Caco-2 (cell line): Measurements from ENCODE around the gene SLC29A3. TPM values are rescaled to one million over a fixed set of nuclear protein-coding genes. Genes with fewer than 3 reads are reported as not detected.
"Not testable (repeated sequence)": the region's sequence is repeated elsewhere in the genome, so short reads cannot be mapped to it uniquely, and the experiment has no call there.

Experiments
- BruUV-seq: library from RNA; stranded (reverse); fragments of 400-500 nt; replicated peaks from 2 replicates; lab custom pipeline; 2021; lab: Mats Ljungman, UMichigan
- CTCF ChIA-PET: fragments of 300-600 bp; sonication (Branson Sonifier 250); formaldehyde crosslinking; loops from one replicate; lab custom pipeline; 2022; ENCODE audit warnings: antibody characterized with exemption; lab: Charles Lee
- POLR2A ChIA-PET: fragments of 300-600 bp; sonication (Branson Sonifier 250); formaldehyde crosslinking; loops from one replicate; lab custom pipeline; 2022; ENCODE audit warnings: antibody characterized with exemption; lab: Charles Lee
- DNase-seq, 2 experiments: peaks; one replicate each; pipeline versions ENCODE4 v3.0.0 to v3.0.0-alpha.2; 2020 to 2022
- H3K27me3 ChIP-seq: replicated peaks from 2 replicates; pipeline ENCODE4 v1.6.0; 2011; ENCODE audit warnings: low read length; ENCODE audit not compliant: control insufficient read depth, insufficient read depth
- H3K36me3 ChIP-seq: 2 replicates; pipeline ENCODE4 v1.5.1; 2011; ENCODE audit warnings: low read length; ENCODE audit not compliant: control insufficient read depth, insufficient read depth
- H3K4me1 ChIP-seq: fragments of 250-450 bp; sonication (Bioruptor Pico); 2 replicates; pipeline ENCODE4 v1.5.1; 2020; ENCODE audit warnings: mild to moderate bottlenecking
- H3K4me3 ChIP-seq: 2 replicates; pipeline ENCODE4 v1.5.1; 2011; ENCODE audit warnings: low read depth, mild to moderate bottlenecking, control low read depth, low read length
- H3K9me3 ChIP-seq: fragments of 250-450 bp; sonication (Bioruptor Pico); 2 replicates; pipeline ENCODE4 v1.5.1; 2020; ENCODE audit warnings: mild to moderate bottlenecking, moderate library complexity
- H3K27ac Mint-ChIP-seq: one replicate; pipeline ENCODE4 v1.8.0; 2022; ENCODE audit warnings: mixed read lengths; ENCODE audit not compliant: unreplicated experiment
- H3K27me3 Mint-ChIP-seq: one replicate; pipeline ENCODE4 v1.8.0; 2022; ENCODE audit warnings: mixed read lengths; ENCODE audit not compliant: insufficient read depth, unreplicated experiment
- H3K36me3 Mint-ChIP-seq: one replicate; pipeline ENCODE4 v1.8.0; 2022; ENCODE audit warnings: mild to moderate bottlenecking, mixed read lengths; ENCODE audit not compliant: insufficient read depth, unreplicated experiment
- H3K4me1 Mint-ChIP-seq: one replicate; pipeline ENCODE4 v1.8.0; 2022; ENCODE audit warnings: low read depth, mixed read lengths; ENCODE audit not compliant: unreplicated experiment
- H3K4me3 Mint-ChIP-seq: one replicate; pipeline ENCODE4 v1.8.0; 2022; ENCODE audit warnings: mild to moderate bottlenecking, moderate library complexity, mixed read lengths; ENCODE audit not compliant: unreplicated experiment
- H3K9me3 Mint-ChIP-seq: one replicate; pipeline ENCODE4 v1.8.0; 2022; ENCODE audit warnings: mixed read lengths; ENCODE audit not compliant: unreplicated experiment
- intact Hi-C: fragments of 100-400 bp; cut with micrococcal nuclease; formaldehyde crosslinking; loops from one replicate; pipeline ENCODE4 v1.10.0; 2022; ENCODE audit not compliant: unreplicated experiment
- total RNA-seq: library from RNA; stranded (reverse); gene quantifications from 2 replicates; pipeline ENCODE4 v1.2.3, GENCODE V29; 2022
- TF ChIP-seq, protein P1 (sequence below), 2 experiments: fragments of 200-600 bp in 1 of 2; IDR thresholded peaks; 1 replicate in 1 of 2; 2 replicates in 1 of 2; pipeline versions ENCODE4 v1.5.1 to v1.8.0; 2011 to 2022; ENCODE audit warnings: antibody characterized with exemption in 1 of 2, control low read depth in 1 of 2, inconsistent platforms in 1 of 2, low read depth in 1 of 2, low read length in 1 of 2, mild to moderate bottlenecking in 1 of 2, moderate library complexity in 1 of 2; ENCODE audit not compliant: insufficient read depth in 1 of 2, severe bottlenecking in 1 of 2, unreplicated experiment in 1 of 2

The SLC29A3 gene
- total RNA-seq, 1 experiment from 2014 or later, result 20.7 TPM

DNA sequence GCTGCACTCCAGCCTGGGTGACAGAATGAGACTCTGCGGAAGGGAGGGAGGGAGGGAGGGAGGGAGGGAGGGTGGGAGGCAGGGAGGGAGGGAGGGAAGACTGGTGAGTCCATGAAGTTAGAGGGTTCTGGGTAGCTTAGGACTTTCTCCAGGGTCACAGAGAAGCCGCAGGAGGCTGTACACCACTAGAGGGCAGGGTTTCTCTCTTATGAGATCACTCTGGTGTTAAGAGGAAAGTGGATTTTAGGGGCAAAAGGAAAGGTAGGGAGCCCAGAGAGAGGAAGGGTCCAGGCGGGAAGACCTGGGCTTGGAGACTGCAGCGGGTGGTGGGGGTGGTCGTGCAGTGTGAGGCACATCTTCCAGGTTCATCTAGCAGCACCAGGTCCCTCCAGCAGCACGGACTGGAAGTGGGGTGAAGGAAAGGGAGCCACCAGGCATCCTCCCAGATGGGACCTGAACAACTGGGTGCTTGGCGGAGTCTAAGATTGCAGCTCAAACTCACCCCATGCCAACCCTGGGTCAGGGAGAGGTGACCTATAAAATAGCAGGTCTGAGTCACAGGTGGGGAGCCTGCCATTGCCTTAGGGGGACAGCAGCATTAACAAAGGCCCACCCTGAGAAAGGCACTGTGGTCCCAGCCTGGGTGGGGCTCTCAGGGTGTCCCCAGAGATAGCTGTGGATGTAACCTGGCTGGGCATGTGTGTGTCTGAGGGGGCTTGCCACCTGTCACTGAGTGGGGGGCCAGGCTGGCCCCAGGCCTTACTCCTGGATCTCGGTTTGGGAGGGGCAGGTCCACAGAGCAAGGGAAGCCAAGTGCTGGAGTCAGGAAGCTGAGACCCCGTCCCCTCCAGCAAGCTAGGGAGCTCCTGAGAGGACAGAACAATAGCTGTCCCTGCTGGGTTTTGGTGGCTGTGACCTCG lies 48.5 kb upstream of the SLC29A3 start:
- BruUV-seq, result no TSS peak
- H3K27ac Mint-ChIP-seq, result peak overlapping the region; percentile 60
- peak; percentile 80 to 86 for DNase-seq

DNA sequence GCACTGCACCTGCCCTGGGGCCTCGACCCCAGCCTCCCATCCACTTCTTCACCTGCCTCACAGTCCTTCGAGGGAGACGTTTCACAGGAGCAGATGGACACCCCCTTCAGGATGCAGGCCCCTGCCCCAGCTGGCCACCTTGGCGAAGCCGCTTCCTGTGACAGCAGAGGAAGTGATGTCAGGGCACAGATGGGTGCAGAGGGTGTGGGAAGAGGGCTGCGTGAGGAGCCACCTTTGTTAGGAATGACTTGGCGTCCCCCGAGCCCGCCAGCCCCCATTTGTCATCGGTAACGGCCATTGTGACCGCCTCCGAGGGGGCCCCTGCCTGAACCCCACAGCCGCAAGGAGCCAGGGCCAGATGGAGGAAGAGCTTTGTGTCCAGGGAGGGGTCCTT lies 47.4 kb upstream of the SLC29A3 start:
- no peaks in the 10 kb centered on the region for H3K27me3 ChIP-seq
- no TSS peak for BruUV-seq
- H3K36me3 Mint-ChIP-seq, result no peaks in the 10 kb centered on the region
- POLR2A ChIA-PET, result no interaction called here
- H3K9me3 Mint-ChIP-seq, result no peaks in the 10 kb centered on the region
- no peaks in the 10 kb centered on the region for H3K9me3 ChIP-seq
- TF ChIP-seq, protein P1, sequence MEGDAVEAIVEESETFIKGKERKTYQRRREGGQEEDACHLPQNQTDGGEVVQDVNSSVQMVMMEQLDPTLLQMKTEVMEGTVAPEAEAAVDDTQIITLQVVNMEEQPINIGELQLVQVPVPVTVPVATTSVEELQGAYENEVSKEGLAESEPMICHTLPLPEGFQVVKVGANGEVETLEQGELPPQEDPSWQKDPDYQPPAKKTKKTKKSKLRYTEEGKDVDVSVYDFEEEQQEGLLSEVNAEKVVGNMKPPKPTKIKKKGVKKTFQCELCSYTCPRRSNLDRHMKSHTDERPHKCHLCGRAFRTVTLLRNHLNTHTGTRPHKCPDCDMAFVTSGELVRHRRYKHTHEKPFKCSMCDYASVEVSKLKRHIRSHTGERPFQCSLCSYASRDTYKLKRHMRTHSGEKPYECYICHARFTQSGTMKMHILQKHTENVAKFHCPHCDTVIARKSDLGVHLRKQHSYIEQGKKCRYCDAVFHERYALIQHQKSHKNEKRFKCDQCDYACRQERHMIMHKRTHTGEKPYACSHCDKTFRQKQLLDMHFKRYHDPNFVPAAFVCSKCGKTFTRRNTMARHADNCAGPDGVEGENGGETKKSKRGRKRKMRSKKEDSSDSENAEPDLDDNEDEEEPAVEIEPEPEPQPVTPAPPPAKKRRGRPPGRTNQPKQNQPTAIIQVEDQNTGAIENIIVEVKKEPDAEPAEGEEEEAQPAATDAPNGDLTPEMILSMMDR (IDR thresholded peaks at IDR 0.05; ENCODE audit: insufficient read depth in 1 of 2, low read depth in 1 of 2, low read length in 1 of 2, severe bottlenecking in 1 of 2, unreplicated experiment in 1 of 2), result no peak
- 0 out of 2 replicates have a peak, but pooled peaks cover 7% of the 10 kb centered on the region for H3K4me1 ChIP-seq
- H3K36me3 ChIP-seq, result no peaks in the 10 kb centered on the region
- DNase-seq, result no peak
- H3K27ac Mint-ChIP-seq, result no peak overlapping the region
- intact Hi-C loops, result no loop called here
- H3K4me3 ChIP-seq, result no peak overlapping the region
- H3K27me3 Mint-ChIP-seq, result no peaks in the 10 kb centered on the region
- H3K4me1 Mint-ChIP-seq, result peaks cover 11% of the 10 kb centered on the region
- CTCF ChIA-PET, result interaction anchor here (2.6 kb wide), 1 partner anchor 26 kb away, joined by 36 read pairs; no protein-coding TSS in a partner anchor
- no peak overlapping the region for H3K4me3 Mint-ChIP-seq

More for the DNA sequence above, 48.5 kb upstream of the SLC29A3 start:
- no peak overlapping the region for H3K4me3 ChIP-seq
- no peaks in the 10 kb centered on the region for H3K9me3 ChIP-seq
- H3K27me3 ChIP-seq, result no peaks in the 10 kb centered on the region
- no peaks in the 10 kb centered on the region for H3K36me3 ChIP-seq
- H3K27me3 Mint-ChIP-seq, result no peaks in the 10 kb centered on the region
- H3K36me3 Mint-ChIP-seq, result peaks cover 5% of the 10 kb centered on the region
- H3K9me3 Mint-ChIP-seq, result no peaks in the 10 kb centered on the region
- ChIA-PET CTCF (interaction anchor here (0.5 to 2.6 kb wide), 28 partner anchors 9 to 1100 kb away, joined by 3 to 36 read pairs (median 4); partner anchors contain the start of genes SLC29A3 and UNC5B), POLR2A (no interaction called here)
- intact Hi-C loops, result loop anchor here (1.0 kb wide), 2 partner anchors 15 to 58 kb away; partner anchors contain the start of gene UNC5B
- 0 out of 2 replicates have a peak, but pooled peaks cover 14% of the 10 kb centered on the region for H3K4me1 ChIP-seq
- peaks cover 19% of the 10 kb centered on the region for H3K4me1 Mint-ChIP-seq
- H3K4me3 Mint-ChIP-seq, result no peak overlapping the region
- TF ChIP-seq, protein P1 (IDR thresholded peaks at IDR 0.05; ENCODE audit: insufficient read depth in 1 of 2, low read depth in 1 of 2, low read length in 1 of 2, severe bottlenecking in 1 of 2, unreplicated experiment in 1 of 2), result peak; percentile 79 to 98

DNA sequence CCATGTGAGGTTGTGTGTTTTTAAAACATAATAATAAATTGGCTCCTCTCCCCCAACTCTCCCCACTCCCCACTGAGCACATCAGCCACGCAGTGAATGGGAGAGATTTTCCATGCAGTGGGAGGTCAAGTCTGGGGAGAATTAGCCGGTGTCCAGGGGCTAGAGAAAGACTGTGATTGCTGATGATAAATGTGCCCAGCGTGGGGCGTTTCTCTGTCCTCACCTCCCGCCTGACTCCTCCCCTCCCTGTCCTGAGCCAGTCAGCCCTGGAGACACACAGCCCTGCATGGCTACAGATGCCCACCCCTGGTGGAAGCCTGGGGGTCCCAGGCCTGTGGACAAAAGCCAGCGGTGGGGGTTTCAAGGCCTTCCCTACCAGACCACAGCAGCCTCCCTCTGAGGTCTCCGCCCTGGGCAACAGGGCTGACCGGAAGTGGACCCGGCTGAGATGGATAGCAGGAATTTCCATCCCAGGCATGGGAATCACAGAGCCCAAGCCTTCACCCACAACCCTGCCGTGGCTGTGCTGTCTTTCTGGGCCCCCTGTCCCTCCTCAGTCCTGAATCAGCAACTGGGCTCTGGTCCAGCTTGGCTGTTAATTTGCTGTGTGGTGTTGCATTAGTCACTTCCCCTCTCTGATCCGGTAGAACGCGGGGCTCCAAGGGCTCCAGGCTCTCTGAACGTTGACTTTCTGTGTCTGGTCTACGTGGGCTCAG lies 46.8 kb upstream of the SLC29A3 start:
- CTCF ChIA-PET, result interaction anchor here (2.6 kb wide), 1 partner anchor 26 kb away, joined by 36 read pairs; no protein-coding TSS in a partner anchor
- POLR2A ChIA-PET, result no interaction called here
- no peak for DNase-seq
- no TSS peak for BruUV-seq
- no peaks in the 10 kb centered on the region for H3K36me3 Mint-ChIP-seq
- TF ChIP-seq, protein P1 (IDR thresholded peaks at IDR 0.05; ENCODE audit: insufficient read depth in 1 of 2, low read depth in 1 of 2, low read length in 1 of 2, severe bottlenecking in 1 of 2, unreplicated experiment in 1 of 2), result no peak
- no peaks in the 10 kb centered on the region for H3K27me3 Mint-ChIP-seq
- H3K4me3 Mint-ChIP-seq, result no peak overlapping the region
- no peak overlapping the region for H3K4me3 ChIP-seq
- H3K9me3 Mint-ChIP-seq, result no peaks in the 10 kb centered on the region
- no peaks in the 10 kb centered on the region for H3K9me3 ChIP-seq
- H3K36me3 ChIP-seq, result no peaks in the 10 kb centered on the region
- H3K27me3 ChIP-seq, result no peaks in the 10 kb centered on the region
- intact Hi-C loops, result no loop called here
- peaks cover 7% of the 10 kb centered on the region for H3K4me1 Mint-ChIP-seq
- H3K27ac Mint-ChIP-seq, result no peak overlapping the region
- 0 out of 2 replicates have a peak, but pooled peaks cover 7% of the 10 kb centered on the region for H3K4me1 ChIP-seq

DNA sequence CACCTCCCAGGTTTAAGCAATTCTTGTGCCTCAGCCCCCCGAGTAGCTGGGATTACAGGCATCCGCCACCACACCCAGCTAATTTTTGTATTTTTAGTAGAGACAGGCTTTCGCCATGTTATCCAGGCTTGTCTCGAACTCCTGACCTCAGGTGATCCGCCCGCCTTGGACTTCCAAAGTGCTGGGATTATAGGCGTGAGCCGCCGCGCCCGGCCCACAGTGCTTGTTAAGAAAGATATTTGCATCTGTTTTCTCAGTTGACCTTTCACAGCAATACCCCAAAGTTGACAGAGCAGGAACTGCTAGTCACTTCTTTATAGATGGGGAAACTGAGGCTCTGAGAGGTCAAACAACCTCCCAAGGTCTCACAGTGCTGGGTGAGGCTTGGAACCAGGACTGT lies 46.1 kb upstream of the SLC29A3 start:
- CTCF ChIA-PET, BruUV-seq, H3K4me3 Mint-ChIP-seq, DNase-seq, H3K36me3 Mint-ChIP-seq, POLR2A ChIA-PET, H3K27me3 ChIP-seq, H3K4me3 ChIP-seq, H3K4me1 ChIP-seq, H3K9me3 ChIP-seq, H3K27ac Mint-ChIP-seq, H3K27me3 Mint-ChIP-seq, intact Hi-C loops, H3K4me1 Mint-ChIP-seq, H3K36me3 ChIP-seq, H3K9me3 Mint-ChIP-seq: not testable (repeated sequence)
